Measurements from ENCODE around the gene LRRC41.
"Not testable (repeated sequence)": the region's sequence is repeated elsewhere in the genome, so short reads cannot be mapped to it uniquely, and the experiment has no call there.

Gene LRRC41

DNA sequence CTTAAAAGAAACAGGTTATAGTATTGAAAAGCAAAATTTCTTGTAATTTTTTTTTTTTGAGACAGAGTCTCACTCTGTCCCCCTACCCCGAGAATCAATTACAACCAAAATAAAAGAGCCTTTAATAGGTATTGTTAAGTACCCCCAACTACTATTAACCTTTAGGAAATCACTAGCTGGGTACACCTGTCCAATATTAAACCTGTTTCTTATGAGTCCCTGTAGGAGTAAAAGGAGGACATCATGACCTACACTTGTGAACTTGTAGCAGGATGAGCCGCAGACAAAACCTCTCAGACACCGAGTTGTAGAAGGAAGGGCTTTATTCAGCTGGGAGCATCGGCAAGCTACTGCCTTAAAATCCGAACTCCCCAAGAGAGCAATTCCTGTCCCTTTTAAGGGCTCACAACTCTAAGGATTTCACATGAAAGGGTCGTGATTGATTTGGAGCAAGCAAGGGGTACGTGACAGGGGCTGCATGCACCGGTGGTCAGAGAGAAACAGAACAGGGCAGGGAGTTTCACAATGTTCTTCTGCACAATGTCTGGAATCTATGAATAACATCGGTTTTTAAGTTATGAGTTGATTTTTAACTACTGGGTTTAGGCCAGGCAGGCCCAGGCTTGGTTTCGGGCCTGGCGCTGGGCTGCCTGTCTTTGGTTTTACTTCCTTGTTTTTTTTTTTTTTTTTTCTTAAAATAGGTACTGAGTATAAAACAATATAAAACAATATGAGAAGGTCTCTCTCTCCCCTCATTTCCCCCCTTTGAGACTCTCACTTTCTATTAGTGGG lies 22.1 kb upstream of the LRRC41 start:
- DNase-seq, result not testable (repeated sequence)

DNA sequence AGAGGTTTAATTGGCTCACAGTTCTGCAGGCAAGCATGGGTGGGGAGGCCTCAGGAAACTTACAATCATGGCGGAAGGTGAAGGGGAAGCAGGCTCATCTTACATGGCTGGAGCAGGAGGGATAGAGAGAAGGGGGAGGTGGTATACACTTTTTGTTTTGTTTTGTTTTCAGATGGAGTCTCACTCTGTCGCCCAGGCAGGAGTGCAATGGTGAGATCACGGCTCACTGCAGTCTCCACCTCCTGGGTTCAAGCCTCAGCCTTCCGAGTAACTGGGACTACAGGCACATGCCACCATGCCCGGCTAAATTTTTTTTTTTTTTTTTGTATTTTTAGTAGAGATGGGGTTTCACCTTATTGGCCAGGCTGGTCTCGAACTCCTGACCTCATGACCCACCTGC lies 18.8 kb upstream of the LRRC41 start:
- DNase-seq, result not testable (repeated sequence)

DNA sequence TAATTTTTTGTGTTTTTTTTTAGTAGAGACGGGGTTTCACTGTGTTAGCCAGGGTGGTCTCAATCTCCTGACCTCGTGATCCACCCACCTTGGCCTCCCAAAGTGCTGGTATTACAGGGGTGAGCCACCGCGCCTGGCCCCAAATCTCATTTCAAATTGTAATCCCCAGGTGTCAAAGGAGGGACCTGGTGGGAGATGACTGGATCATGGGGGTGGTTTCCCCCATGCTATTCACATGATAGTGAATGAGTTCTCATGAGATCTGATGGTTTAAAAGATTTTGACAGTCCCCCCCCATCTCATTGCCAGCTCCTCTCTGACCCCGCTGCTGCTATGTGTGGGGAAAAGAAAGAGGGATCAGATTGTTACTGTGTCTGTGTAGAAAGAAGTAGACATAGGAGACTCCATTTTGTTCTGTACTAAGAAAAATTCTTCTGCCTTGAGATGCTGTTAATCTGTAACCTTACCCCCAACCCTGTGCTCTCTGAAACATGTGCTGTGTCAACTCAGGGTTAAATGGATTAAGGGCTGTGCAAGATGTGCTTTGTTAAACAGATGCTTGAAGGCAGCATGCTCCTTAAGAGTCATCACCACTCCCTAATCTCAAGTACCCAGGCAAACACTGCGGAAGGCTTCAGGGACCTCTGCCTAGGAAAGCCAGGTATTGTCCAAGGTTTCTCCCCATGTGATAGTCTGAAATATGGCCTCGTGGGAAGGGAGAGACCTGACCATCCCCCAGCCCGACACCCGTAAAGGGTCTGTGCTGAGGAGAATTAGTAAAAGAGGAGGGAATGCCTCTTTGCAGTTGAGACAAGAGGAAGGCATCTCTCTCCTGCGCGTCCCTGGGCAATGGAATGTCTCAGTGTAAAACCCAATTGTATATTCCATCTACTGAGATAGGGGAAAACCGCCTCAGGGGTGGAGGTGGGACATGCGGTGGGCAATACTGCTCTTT lies 16.8 kb upstream of the LRRC41 start:
- not testable (repeated sequence) for DNase-seq

DNA sequence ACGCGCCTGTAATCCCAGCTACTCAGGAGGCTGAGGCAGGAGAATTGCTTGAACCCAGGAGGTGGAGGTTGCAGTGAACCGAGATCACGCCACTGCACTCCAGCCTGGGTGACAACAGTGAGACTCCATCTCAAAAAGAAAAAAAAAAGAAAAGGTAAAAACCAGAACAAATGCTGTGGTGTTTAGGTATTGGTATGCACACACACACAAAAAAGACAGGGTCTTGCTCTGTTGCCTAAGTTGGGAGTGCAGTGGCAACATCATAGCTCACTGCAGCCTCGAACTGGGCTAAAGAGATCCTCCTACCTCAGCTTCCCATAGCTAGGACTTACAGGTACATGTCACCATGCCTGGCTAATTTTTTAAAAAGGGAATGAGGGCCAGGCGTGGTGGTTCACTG lies 15.9 kb upstream of the LRRC41 start:
- not testable (repeated sequence) for DNase-seq

DNA sequence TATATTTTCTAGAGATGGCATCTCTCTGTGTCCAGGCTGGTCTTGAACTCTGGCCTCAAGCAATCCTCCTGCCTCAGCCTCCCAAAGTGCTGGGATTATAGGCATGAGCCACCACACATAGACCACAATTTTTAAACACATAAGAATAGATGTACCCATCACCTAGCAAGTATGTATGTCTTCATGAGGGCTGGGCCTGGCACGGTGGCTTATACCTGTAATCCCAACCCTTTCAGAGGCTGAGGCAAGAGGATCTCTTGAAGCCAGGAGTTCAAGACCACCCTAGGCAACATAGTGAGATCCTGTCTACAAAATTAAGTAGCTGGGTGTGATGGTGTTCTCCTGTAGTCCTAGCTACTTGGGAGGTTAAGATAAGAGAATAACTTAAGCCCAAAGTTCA lies 13.9 kb upstream of the LRRC41 start:
- DNase-seq, result no peak

DNA sequence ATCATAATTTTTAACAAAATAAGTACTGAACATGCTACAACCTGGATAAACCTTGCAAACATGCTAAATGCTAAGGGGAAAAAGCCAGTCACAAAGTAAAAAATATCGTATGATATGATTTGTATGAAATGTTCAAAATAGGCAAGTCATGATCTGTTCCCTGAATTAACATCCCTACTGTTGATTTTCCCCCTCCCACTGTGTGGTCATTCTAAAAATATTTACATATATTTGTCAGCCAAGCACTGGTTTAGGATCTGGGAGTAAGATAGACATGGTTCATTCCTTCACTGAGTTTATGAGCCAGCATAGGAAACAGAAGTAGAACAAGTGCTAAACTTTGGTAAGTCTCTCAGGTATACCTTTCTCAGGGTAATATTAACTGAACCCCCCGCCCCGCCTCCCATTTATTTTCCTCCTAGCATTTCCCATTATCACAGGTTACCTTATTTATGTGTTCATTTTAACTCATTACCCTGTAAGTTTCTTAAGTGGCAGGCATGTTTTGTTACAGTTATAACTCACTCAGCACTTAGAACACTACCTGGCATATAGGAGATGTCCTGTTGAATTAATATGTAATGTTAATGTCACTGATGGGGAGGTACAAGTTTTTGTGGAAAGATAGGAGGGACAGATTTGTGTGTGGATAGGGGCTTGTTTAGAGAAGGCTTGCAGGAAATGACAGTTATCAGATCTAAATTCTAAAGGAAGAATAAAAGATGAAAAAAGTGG lies 12.4 kb upstream of the LRRC41 start:
- no peak for DNase-seq

DNA sequence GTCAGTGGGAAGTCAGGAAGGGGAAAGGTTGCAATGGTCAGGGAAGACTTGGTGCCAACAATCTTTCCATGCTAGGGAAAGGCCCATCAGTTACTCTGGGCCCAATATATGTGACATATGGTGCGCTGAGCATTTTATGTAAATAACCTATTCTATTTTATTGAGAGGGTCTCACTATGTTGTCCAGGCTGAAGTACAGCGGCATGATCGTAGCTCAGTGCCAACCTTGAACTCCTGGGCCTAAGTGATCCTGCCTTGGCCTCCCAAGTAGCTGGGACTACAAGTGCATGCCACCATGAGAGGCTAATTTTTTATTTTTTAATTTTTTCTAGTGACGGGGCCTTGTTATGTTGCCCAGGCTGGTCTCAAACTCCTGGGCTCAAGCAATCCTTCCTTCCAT lies 6.9 kb upstream of the LRRC41 start:
- DNase-seq, result no peak

DNA sequence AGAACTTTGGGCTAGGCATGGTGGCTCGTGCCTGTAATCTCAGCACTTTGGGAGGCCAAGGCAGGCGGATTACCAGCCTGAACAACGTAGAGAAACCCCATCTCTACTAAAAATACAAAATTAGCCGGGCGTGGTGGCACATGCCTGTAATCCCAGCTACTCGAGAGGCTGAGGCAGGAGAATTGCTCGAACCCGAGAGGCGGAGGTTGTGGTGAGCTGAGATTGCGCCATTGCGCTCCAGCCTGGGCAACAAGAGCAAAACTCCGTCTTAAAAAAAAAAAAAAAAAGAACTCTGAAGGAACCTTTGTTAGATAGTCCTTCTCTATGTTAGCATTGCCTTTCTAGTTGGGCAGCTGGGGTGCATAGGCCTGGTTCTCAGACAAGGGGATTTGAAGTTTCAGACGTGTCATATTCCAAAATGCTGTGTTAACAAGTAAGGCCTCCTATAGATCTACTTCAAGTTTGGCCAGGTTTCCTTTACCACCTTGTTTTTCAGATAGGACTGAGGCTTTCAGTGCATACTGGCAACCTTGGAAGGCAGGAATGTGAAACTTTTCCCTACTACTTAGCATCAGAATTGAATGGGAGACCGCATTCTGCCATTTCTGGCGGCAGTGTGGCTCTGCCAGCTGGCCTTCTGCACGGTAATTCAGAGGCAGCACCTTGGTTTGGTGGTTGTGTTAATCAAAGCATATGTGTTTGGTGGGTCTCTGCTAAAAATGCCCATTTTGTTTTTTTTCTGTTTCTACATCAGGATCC lies 6.2 kb upstream of the LRRC41 start:
- DNase-seq, result no peak

DNA sequence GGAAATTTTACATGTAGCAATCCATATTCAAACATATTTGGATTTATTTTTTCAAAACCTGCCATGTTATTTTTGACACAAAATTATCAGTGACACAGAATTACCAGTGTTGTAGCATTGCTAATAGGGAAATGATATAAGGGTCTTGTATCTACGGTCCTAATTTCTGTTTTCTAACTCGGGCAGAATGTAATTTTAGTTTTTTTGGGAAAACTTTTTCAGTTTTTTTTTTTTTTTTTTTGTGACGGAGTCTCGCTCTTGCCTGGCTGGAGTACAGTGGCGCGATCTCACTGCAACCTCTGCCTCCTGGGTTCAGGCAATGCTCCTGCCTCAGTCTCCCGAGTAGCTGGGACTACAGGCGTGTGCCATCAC lies 2.7 kb upstream of the LRRC41 start:
- no peak for DNase-seq

DNA sequence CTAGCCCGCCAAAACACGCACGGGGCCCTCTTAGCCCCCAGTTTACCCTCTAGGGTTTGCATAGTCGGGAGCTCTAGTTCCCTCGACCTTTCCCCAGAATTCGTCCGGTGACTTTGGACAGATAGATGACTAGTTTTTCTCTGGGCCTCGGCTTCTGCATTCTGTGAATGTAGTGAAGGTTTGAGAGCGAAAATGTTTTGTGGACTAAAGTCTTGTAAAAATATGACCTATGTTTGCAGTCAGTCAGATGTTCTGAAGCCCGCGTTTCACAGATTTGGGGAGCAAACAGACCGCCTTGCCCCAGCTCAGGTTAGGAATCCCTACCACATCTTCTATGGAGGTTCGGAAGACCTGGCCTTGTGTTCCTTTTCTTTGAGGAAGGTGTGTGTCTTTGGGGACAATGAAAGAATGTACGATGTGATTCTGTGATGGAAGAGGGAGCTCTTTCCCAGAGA lies 483 bp upstream of the LRRC41 start:
- no peak for DNase-seq

DNA sequence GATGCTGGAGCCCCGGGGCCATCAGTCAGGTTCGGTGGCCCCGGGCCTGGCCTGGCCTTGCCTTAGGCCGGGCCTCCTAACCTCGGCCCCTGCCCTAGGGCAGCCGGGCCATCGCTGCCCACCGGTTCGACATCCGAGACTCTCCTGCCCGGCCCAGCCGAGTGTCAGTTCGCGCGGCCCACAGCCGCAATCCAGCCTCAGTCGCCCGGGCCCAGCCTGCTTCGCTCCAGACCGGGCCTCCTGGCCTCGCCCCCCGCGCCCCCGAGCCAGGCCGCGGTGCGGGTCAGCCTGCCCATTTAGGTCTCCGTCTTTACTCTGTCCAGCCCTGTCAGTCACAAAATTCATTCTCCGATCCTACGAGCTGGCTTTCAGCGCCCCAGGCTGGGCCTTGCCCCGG lies 777 bp downstream of the LRRC41 start:
- peak; percentile 32 for DNase-seq

DNA sequence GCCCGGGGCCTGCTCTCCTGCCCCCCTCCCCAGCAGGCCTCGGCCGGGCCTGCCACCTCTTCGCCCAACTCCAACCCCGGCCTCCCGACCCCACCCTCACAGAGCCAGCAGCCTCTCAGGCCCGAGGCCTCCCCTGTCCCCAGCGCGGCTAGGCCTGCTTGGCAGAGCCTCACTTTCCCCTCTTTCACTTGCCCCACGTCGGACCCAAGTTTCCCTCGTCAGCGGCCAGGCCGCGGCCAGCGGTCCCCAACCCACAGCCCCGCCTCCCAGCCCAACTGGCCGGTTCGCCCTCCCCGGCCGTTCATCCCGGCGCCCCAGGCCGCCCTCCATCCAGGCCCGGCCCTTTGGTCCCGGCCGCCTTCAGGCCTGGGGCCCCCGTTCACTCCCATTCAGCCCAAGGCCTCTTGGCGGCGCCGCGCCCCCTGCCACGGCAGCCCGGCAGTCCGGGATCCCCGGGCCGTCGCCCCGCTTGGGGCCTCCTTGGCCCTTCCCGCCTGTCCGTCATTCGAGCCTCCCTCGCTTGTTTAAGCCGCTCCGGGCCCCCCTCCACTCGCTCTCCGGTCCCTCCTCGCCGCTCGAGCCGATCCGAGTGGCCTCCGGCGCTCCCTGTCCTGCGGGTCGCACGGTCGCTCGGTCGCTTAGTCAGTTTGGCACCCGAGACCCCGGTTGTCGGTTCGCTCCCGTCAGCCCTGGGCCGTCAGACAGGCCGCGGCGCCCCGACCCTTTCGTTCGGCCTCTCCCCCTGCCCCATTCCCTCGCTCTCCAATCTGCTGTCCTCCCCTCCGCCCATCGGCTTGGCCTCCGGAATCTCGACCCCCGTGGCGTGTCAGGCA lies 1.4 kb downstream of the LRRC41 start:
- DNase-seq, result peak; percentile 35

DNA sequence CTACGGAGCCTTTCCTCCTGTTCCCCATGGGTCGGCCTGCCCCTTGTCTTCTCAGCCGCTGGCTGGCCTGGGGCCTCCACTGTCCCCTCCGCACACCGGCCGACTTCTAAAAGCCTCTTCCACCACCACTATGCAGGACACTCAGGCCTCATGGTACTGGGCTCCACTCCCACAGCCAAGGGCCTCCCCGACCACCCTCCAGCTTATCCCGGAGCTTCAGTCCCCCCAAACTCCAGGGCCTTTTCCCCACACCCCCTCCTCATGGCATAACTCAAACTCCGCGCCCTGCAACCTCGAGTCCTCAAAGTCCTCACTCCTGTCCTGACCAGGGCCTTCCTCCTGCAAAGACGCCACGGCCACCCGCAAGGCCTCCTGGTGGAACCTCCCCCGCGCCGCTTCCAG lies 2.0 kb downstream of the LRRC41 start:
- DNase-seq, result no peak

DNA sequence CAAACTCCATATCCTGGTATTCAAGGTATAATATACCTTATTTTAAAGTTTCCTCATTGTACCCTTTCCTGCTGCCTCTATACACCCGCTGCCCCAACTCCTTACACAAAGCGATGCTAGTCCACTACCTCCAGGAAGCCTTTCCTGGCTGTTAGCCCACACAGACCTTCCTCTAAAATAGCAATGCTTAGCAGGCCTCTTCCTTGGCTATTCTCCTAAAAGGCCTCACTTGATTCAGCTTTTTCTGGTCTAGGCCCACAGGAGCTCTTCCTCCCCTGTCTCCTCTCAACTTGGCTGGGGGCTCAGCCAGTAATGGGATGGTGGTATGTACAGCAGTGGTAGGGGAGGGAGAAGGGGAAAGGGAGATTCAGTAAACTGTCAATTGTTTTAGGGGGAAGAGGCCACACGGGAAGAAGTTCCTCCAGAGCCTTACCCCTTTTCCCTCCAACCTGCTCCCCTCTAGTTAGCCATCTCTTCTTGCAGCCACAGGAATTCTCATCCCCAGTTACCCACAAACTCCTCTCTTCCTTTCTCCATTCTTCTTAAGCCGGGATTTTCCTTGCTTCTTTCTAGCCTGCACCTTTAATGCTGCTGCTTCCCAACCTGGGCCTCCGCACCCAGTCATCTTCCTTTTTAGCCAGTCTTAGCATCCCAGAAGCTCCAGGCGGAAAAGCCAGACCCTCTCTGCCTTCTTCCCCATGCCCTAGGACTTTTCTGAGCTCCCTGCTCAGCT lies 2.6 kb downstream of the LRRC41 start:
- no peak for DNase-seq

DNA sequence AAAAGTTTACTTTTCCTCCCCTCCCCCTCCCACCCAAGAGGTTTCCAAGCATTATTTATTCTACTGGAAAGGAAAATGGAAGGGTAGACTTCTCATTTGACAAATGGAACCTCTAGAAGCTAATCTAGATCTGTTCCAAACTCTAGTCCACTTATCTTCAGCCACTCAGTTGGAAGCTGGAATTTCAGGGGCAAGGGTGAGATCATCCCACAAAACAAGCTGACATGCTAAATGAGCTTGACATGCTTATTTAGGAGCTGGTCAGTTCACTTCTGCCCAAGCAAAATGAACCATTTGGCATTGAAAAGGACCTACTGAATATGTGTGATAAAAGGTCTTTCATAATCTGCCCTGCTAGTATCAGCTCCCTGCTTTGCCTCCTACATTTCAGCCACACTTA lies 5.0 kb downstream of the LRRC41 start:
- no peak for DNase-seq

DNA sequence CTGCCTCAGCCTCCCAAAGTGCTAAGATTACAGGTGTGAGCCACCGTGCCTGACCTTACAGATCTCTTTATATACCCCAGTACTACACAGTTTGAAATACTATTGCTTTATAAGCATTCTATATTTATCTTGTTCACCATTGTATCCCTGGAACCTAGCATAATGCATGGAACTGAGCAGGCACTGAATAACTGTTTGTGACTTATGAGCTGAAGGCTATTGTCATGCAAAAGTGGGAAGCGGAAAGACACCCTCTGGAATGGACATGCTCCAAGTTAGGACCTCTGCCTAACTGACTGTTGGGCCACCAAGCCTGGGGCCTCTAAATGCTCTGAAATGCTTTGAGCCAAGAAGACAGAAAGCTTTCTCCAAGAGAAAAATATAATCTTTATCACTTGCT lies 8.1 kb downstream of the LRRC41 start:
- no peak for DNase-seq

DNA sequence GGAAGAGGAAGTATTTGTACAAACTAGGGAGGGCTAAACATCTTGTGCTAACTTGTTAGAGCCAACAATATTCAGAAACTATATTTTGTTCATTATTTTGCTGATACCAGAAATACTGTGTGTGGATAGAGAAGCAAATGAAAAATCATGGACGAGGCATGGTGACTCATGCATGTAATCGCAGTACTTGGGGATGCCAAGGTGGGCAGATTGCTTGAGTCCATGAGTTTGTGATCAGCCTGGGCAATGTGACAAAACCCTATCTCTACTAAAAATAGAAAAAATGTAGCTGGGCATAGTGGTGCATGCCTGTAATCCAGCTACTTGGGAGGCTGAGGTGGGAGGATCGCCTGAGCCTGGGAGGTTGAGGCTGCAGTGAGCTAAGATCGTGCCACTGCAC lies 13.4 kb downstream of the LRRC41 start:
- no peak for DNase-seq

DNA sequence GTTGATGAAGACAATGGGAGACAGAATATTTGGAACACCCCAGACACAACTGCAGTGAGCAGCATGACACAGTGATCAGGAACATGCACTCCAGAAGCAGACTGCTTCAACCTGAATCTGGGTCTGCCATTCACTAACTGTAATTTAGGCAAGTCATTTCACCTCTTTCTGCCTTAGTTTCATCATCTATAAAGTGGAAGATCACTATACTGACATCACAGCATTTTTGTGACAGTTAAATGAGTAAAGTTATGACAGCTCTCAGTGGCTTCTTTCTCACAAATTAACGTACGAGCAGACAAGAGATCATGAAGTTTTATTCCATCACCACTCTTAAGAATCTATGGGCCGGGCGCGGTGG lies 14.3 kb downstream of the LRRC41 start:
- DNase-seq, result no peak

DNA sequence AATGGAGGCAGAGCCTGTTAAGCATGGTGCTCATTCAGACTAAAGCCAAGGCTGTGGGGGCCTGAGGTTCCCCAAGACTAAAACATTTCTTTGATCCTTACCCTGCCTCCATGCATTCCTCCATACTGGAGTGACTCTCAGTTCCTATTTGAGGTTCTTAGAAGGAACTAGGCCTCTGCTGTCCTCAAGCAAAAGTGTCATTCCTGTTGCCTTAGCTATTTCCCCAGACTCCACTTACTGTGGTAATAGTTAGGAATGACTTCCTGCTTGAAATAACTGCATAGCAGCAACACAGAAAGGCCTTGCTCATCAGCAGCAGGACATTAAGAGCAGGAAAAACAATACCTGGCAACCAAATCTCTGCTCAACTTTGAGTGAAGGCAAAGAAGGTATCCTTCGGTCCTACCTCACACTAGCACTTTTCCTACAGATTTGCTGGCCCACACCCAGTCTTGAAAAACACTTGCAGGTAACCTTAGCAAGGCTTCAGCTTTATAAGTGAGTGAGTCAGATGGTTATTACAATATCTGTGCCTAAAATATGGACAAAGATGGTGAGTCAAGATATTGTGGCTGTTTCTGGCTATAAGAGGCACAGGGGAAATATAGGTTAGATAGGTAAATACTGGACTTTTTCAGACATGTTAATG lies 14.8 kb downstream of the LRRC41 start:
- no peak for DNase-seq

DNA sequence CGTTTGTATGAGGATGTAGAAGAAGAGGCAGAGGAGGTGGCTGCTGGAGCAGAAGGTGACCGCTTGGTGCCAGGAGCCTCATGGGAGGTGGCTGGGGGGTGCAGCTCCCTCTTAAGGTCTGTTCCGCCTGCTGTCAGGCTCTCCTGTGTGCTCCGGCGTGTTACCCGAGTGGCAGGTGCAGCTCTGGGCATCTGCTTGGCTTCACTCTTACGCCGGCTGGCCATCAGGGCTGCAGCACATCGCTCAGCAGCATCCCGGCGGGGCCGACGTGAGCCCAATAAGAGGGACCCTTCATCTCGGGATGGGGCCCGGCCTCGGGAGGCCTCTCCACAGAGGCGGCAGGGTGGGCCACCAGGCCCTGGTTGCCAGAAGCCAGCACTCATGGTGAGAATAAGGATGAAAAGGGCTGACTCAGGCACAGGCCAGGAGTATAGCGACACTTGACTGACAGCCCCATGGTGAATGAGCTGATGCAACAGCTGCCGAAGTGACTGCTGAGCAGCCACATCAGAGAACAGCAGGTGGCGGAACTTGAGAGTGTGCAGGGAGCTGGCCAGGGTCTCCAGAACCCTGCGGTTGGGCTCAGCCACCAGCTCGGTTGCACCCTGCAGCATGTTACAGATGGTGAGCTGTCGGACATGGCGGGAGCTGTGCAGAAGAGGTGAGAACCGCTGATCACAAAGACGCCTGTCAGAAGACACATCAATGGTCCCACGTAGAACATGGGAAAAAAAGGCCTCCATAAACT lies 17.5 kb downstream of the LRRC41 start:
- no peak for DNase-seq
